Measurements from ENCODE around the gene EVL. TPM values are rescaled to one million over a fixed set of nuclear protein-coding genes. Genes with fewer than 3 reads are reported as not detected.

Gene EVL
- total RNA-seq, 2 experiments from 2014 or later, result 1,124 to 1,144 TPM

DNA sequence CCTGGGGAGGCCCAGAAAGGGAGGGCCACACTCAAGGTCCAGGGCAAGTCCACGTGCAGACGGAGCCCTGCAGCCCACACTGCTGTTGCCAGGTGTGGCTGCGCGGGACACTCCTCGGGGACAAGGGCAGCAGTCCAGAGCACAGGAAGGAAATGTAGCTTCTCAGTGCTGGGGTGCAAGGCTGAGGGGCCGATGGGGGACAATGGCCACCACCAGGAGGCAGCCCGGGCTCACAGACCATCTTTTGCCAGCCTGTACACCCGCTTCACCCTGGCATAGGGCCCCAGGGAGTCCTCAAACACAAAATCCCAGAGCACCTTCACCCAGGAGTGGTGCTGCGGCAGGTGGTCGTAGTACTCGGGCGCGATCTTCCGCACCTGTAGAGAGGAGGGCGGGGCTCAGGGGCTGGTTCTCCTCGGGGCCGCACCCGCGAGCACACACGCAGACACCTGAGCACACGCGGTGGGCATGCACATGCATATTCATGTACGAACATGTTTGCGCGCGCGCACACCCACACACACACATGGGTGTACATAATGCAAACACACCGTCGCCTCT, 81.4 kb downstream of the EVL start:
- H3K4me1 Mint-ChIP-seq, result peaks cover 22% of the 10 kb centered on the region
- no peaks in the 10 kb centered on the region for H3K36me3 Mint-ChIP-seq
- H3K27ac Mint-ChIP-seq, result peak overlapping the region; percentile 77
- peak; percentile 5 for ATAC-seq (ENCODE audit: low read depth)
- POLR2A ChIA-PET, result interaction anchor here (1.0 to 2.3 kb wide), 5 partner anchors 13 to 82 kb away, joined by 3 to 11 read pairs (median 3); partner anchors contain the start of genes DEGS2 and EVL
- peak overlapping the region; percentile 30 for H3K4me3 Mint-ChIP-seq
- H3K9me3 Mint-ChIP-seq, result no peaks in the 10 kb centered on the region
- peak; percentile 56 for DNase-seq
- no peaks in the 10 kb centered on the region for H3K27me3 Mint-ChIP-seq

DNA sequence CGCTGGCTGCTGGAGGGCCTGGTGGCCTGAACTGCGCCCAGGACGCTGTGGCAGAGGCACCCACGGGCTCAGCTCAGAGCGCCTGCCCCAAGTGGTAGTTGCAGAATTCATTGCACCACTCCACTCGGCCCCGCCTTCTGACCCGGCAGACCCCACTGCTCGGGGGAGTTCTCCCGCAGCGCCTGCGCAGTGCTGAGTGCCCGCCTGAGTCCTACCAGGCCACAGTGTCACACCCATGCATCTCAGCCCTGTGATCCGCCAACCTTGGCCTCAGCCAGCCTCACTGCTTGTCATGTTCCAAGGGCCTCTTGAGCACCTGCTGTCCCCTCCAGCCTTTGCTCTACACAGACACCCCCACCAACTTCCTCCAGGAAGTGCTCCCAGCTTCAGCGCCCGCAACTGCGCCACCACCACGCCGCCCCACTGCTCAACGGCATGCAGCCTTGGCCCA, 82.0 kb downstream of the EVL start:
- Mint-ChIP-seq H3K27me3 (no peaks in the 10 kb centered on the region), H3K27ac (peak overlapping the region; percentile 77), H3K4me3 (peak overlapping the region; percentile 4), H3K4me1 (peaks cover 22% of the 10 kb centered on the region), H3K9me3 (no peaks in the 10 kb centered on the region), H3K36me3 (no peaks in the 10 kb centered on the region)
- ATAC-seq (ENCODE audit: low read depth) (peak; percentile 65), DNase-seq (peak; percentile 78)
- POLR2A ChIA-PET, result interaction anchor here (1.0 to 2.3 kb wide), 5 partner anchors 12 to 82 kb away, joined by 3 to 11 read pairs (median 3); partner anchors contain the start of genes DEGS2 and EVL

DNA sequence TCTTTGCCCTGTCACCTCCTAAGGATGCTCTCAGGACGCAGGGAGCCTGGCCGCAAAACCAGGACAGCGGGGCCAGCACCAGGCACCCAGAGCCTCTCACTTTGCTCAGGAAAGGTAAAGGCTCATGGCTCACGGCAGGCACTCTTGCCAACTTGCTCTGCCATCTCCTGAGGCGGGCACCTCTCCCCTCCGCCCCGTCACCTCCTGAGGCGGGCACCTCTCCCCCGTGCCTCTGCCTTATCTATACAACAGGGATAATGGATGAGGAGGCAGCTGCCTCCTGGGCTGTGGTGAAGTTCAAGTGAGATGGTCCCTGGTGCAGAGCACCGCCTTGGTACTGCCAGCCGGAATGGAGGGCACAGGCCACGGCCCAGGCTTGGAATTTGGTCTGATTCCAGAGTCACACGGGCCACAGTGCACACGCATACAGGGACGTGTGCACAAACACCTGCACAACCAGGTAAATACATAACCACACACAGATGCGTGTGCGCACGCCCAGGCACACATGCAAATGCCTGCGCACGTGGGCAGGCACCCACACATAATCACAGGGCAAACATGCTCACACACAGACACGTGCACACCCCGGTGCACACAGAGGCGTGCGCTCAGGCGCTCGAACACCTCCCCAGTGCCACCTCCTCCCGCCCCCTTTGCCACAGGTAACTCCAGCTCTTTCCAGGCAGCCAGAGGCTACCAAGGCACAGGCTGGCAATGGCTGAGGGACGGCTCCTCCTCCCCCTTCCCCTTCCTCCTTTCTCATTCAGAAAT, 82.7 kb downstream of the EVL start:
- H3K27ac Mint-ChIP-seq, result peak overlapping the region; percentile 42
- no peaks in the 10 kb centered on the region for H3K9me3 Mint-ChIP-seq
- DNase-seq (no peak), ATAC-seq (ENCODE audit: low read depth) (no peak)
- peaks cover 22% of the 10 kb centered on the region for H3K4me1 Mint-ChIP-seq
- H3K27me3 Mint-ChIP-seq, result peaks cover under 1% of the 10 kb centered on the region
- peak overlapping the region; percentile 4 for H3K4me3 Mint-ChIP-seq
- POLR2A ChIA-PET, result interaction anchor here (1.1 to 2.3 kb wide), 3 partner anchors 12 to 83 kb away, joined by 3 to 11 read pairs (median 3); partner anchors contain the start of genes DEGS2 and EVL
- H3K36me3 Mint-ChIP-seq, result no peaks in the 10 kb centered on the region

DNA sequence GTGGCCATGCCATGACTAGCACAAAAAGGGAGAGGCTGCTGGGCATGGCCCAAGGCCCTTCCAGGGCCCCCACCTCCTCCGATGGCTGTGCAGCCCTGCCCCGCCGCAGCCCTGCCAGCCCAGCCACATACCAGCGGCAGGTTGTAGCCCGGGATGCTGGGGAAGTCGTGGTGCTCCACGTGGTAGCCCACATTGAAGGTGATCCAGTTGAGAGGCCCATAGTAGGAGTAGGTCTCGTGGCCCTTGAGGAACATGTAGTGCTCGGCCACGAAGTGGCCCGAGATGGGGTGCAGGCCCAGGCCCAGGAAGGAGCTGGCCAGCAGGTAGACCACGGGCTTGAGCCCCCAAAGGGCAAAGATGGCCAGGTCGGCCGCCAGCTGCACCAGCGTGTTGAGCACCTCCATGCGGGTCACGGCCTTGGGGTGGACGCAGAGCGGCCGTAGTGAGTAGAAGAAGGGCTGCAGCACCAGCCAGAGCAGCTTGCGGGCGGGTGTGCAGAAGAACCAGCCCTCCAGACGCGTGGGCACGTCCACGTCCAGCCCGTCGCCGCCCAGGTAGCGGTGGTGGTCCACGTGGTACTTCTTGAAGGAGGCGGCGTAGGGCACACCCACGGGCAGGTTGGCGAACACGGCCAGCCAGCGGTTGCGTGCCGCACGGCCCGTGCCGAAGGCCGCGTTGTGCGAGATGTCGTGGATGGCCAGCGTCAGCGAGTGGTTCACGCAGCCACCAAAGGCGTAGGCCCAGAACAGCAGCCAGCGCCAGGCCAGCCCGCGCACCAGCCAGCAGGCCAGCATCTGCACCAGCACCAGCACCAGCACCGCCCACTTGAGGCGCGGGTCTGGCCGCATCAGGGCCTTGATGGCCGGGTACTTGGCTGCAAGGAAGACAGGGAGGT, 83.9 kb downstream of the EVL start:
- POLR2A ChIA-PET, result interaction anchor here (0.6 kb wide), 1 partner anchor 88 kb away, joined by 7 read pairs; no protein-coding TSS in a partner anchor
- Mint-ChIP-seq H3K27ac (peak overlapping the region; percentile 42), H3K4me3 (no peak overlapping the region), H3K27me3 (peaks cover 3% of the 10 kb centered on the region), H3K9me3 (no peaks in the 10 kb centered on the region), H3K4me1 (peaks cover 22% of the 10 kb centered on the region), H3K36me3 (no peaks in the 10 kb centered on the region)
- DNase-seq (no peak), ATAC-seq (ENCODE audit: low read depth) (no peak)

DNA sequence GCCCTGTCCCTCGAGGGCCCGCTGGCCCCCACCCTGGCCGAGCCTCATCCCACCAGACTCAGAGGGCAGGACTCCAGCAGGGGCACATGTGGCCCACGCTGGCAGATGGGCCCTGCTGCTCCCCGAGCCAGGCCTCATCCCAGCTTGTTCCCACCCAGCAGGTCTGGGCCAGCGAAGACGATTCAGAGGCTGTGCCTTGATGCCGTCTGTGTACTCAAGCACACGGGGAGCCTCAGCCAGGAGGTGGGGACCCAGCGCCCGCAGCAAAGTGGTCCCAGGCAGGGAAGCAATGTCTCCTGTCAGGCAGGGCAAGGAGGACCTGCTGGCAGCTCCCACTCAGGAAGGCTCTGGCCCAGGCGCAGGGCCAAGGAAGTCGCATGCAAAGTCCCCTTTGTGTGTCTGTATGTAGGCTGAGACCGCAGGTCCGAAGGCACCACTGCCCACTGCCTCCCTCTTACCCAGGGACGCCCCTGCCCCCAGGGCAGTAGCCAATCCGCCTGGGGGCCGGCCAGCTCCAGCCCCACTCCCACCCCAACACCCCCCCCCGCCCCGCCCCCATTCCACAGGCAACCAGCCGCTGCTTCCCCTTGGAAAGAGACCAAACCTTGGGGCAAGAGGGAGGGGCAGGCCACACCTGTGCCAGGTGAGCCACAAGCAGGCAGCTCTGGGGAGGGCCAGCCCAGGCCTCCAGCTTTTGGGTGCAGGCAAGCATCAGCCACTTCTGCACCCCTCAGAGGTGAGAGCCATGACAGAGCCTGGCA, 84.8 kb downstream of the EVL start:
- Mint-ChIP-seq H3K27ac (no peak overlapping the region), H3K27me3 (peaks cover 3% of the 10 kb centered on the region), H3K9me3 (peaks cover 3% of the 10 kb centered on the region), H3K36me3 (peaks cover 2% of the 10 kb centered on the region), H3K4me1 (peaks cover 20% of the 10 kb centered on the region), H3K4me3 (no peak overlapping the region)
- POLR2A ChIA-PET, result interaction anchor here (1.1 kb wide), 1 partner anchor 43 kb away, joined by 3 read pairs; no protein-coding TSS in a partner anchor
- DNase-seq (no peak), ATAC-seq (ENCODE audit: low read depth) (no peak)

DNA sequence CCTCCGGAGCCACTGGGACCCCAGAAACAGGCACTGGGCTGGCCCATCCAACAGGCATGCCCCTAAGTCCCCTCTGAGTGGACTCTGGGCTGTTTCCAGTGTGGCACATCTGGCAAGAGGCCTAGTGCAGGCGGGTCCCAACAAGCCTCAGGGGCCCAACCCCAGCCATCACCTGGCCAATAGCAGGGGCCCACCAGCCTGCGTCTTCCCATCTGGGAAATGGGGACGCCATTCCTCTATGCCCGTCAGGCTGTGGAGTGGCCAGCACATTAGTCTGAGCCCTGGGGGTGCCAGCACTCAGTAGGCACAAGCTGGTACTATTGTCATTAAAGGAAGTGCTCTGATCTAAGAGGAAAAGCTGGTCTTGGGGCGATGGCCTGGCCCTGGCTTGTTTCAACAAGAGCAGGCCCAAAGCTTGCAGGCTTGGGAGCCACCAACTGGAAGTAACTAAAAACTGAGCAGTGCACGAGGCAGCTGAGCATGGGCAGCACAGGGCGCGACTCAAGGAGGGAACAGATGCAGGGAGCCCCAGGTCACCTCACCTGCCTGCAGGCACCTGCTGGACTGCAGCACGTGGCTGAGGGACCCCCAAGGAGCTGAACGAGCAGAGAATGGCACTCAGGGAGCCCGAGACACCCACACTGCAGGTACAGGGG, 85.8 kb downstream of the EVL start:
- no peak overlapping the region for H3K27ac Mint-ChIP-seq
- no peak for DNase-seq
- H3K4me1 Mint-ChIP-seq, result peaks cover 18% of the 10 kb centered on the region
- peaks cover 4% of the 10 kb centered on the region for H3K36me3 Mint-ChIP-seq
- H3K4me3 Mint-ChIP-seq, result no peak overlapping the region
- POLR2A ChIA-PET, result interaction anchor here (0.6 to 1.1 kb wide), 2 partner anchors 42 to 52 kb away, joined by 3 read pairs; no protein-coding TSS in a partner anchor
- peaks cover 3% of the 10 kb centered on the region for H3K27me3 Mint-ChIP-seq
- ATAC-seq (ENCODE audit: low read depth), result no peak
- H3K9me3 Mint-ChIP-seq, result peaks cover 6% of the 10 kb centered on the region

DNA sequence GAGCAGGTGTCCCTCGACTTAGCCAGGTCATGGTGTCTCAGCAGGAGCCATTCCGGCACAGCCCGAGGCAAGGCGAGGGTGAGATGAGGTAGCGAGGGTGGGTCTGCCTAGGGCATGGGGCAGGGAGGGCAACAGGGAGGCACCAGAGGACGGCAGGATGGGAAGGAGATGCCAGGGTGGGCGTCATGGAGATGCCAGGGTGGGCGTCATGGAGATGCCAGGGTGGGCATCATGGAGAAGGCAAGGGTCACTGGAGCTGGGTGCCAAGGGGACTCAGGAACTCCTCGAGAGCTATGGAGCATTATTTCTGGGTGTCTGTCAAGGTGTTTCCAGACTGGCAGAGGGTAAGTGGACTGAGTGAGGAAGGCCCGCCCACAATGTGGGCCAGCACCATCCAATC, 86.9 kb downstream of the EVL start:
- H3K27ac Mint-ChIP-seq, result no peak overlapping the region
- POLR2A ChIA-PET, result interaction anchor here (0.6 kb wide), 1 partner anchor 53 kb away, joined by 3 read pairs; no protein-coding TSS in a partner anchor
- no peak overlapping the region for H3K4me3 Mint-ChIP-seq
- peaks cover 4% of the 10 kb centered on the region for H3K36me3 Mint-ChIP-seq
- H3K4me1 Mint-ChIP-seq, result peaks cover 14% of the 10 kb centered on the region
- peaks cover 6% of the 10 kb centered on the region for H3K9me3 Mint-ChIP-seq
- DNase-seq (no peak), ATAC-seq (ENCODE audit: low read depth) (no peak)
- peaks cover 4% of the 10 kb centered on the region for H3K27me3 Mint-ChIP-seq

DNA sequence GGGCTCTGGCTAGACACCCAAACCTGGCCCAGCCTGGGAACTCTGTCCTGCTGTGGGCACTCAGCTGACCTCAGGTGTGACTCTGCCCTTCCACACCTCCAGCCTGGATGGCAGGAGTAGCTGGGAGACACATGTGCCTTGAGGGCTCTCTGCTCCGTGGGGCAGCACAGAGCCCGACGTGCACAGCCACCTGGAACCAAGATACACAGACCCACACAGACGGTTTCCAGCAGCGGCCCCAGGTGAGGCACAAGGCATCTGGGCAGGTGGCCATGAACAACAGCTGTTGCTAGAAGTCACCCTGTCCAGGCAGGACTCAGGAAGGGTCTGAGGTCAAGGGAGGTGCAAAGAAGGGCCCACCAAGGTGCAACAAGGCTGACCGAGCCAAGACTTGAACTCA, 88.3 kb downstream of the EVL start:
- H3K4me1 Mint-ChIP-seq, result peaks cover 1% of the 10 kb centered on the region
- no peak for ATAC-seq (ENCODE audit: low read depth)
- DNase-seq, result no peak
- H3K27me3 Mint-ChIP-seq, result peaks cover 16% of the 10 kb centered on the region
- H3K4me3 Mint-ChIP-seq, result no peak overlapping the region
- no peak overlapping the region for H3K27ac Mint-ChIP-seq
- peaks cover 4% of the 10 kb centered on the region for H3K36me3 Mint-ChIP-seq
- peaks cover 6% of the 10 kb centered on the region for H3K9me3 Mint-ChIP-seq
- POLR2A ChIA-PET, result no interaction called here

DNA sequence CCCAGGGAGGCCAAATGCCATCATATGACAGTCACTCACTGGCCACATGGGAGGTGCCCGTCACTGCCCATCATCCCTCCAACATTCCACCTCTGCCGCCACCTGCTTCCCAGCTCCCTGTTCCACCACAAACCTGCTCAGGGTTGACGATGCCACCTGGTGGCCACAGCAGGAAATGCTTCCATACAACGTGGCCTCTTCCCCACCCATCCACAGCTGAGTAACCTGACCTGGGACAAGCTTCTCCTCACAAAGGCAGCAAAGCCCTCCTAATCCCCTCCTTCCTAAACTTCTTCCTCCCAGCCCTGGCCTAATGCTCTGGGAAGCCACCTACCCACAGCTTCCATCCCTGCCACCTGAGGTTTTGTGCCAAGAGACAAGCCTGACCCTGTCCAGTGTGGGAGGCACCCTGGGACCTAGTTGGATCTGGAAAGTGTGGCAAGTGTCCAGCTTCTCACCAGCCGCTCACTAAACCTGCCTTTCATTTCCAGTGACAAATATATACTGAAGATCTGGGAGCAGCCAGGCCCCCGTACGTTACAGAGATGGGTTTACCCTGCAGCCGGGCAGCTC, 89.9 kb downstream of the EVL start:
- Mint-ChIP-seq H3K4me3 (no peak overlapping the region), H3K4me1 (peaks cover 2% of the 10 kb centered on the region), H3K27ac (peak overlapping the region; percentile 58), H3K9me3 (peaks cover 6% of the 10 kb centered on the region), H3K27me3 (peaks cover 22% of the 10 kb centered on the region), H3K36me3 (peaks cover 4% of the 10 kb centered on the region)
- POLR2A ChIA-PET, result no interaction called here
- no peak for ATAC-seq (ENCODE audit: low read depth)
- DNase-seq, result no peak

DNA sequence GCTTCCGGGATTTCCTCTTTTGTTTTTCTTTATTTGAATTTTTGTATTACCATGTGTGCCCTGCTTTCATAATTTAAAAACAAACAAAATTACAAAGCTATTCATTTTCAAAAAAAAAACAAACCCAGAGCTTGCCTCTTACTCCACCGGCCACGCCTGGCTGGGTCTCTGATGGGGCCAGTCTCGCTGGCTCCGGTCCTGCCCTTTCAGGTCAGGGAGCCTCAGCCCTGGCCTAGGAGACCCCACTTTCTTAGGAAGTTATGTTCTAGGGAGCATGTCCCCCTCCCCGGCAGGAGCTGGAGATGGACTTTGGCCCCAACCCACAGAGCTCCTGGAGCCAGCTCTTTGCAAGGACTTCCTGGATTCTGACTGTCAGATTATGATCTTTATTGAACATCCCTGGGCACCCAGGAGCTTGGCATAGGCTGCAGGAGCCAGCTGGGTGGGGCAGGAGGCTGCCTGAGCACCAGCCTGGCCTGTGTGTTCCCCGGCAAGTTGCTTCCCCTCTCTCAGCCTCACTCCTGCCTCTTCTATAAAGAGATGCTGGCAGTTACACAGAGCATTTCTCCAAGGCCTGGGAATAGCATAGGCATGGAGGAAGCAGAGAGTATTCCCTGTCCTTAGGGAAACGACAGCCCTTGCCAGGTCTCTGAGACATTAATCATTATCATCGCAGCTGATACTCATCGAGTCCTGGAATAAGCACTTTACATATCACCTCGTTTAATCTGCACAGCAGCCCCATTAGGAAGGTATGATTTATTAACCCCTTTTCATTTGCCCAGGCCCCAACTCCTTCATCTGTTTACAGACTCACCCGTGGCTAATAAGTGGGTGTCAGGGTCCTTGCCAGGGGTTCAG, 90.8 kb downstream of the EVL start:
- Mint-ChIP-seq H3K27ac (no peak overlapping the region), H3K27me3 (peaks cover 27% of the 10 kb centered on the region), H3K36me3 (peaks cover 4% of the 10 kb centered on the region), H3K4me1 (peaks cover 2% of the 10 kb centered on the region), H3K4me3 (no peak overlapping the region), H3K9me3 (peaks cover 6% of the 10 kb centered on the region)
- DNase-seq, result no peak
- no peak for ATAC-seq (ENCODE audit: low read depth)
- POLR2A ChIA-PET, result no interaction called here

DNA sequence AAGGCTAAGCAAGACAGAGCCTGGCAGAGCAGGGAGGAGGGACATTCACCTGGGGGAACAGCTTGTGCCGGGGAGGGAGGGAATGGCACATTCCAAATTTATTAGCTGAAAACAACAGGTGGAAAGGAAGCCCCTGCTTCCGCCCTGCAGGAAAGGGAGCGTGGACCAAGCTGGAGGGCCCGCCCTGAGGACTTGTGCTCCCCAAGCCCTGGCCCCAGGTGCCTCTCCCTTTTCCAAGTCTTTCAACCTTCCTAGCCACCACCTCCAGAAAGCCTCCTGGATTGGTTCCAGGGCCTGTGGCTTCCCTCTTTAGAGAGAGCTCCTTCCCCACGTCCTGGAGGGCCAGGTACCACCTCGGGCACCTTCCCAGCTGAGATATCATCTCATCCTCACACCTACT, 91.6 kb downstream of the EVL start:
- H3K4me1 Mint-ChIP-seq, result peaks cover 2% of the 10 kb centered on the region
- H3K9me3 Mint-ChIP-seq, result peaks cover 6% of the 10 kb centered on the region
- H3K4me3 Mint-ChIP-seq, result no peak overlapping the region
- POLR2A ChIA-PET, result no interaction called here
- DNase-seq (no peak), ATAC-seq (ENCODE audit: low read depth) (no peak)
- peaks cover 33% of the 10 kb centered on the region for H3K27me3 Mint-ChIP-seq
- no peak overlapping the region for H3K27ac Mint-ChIP-seq
- H3K36me3 Mint-ChIP-seq, result peaks cover 4% of the 10 kb centered on the region
